IPS-18a (cell line): Measurements from ENCODE around the gene SPINK4.

ENCODE experiments used
- H3K27ac ChIP-seq: one replicate; pipeline ENCODE4 v1.5.1; 2013; ENCODE audit warnings: low read length
- H3K27me3 ChIP-seq: one replicate; pipeline ENCODE4 v1.6.1; 2013; ENCODE audit warnings: mild to moderate bottlenecking, low read length; ENCODE audit not compliant: control insufficient read depth, insufficient read depth
- H3K36me3 ChIP-seq: one replicate; pipeline ENCODE4 v1.6.1; 2013; ENCODE audit warnings: low read depth, low read length; ENCODE audit not compliant: control insufficient read depth
- H3K4me1 ChIP-seq: one replicate; pipeline ENCODE4 v1.6.1; 2013; ENCODE audit warnings: low read depth, low read length; ENCODE audit not compliant: control insufficient read depth
- H3K4me3 ChIP-seq: one replicate; pipeline ENCODE4 v1.5.1; 2013; ENCODE audit warnings: low read length
- H3K9ac ChIP-seq: one replicate; pipeline ENCODE4 v1.6.1; 2013; ENCODE audit warnings: mild to moderate bottlenecking, low read length, moderate library complexity
- H3K9me3 ChIP-seq: one replicate; pipeline ENCODE4 v1.6.1; 2013; ENCODE audit warnings: low read depth, low read length; ENCODE audit not compliant: control insufficient read depth

Gene SPINK4

GRCh38 chr9:33263131-33264002, 23.4 kb downstream of the SPINK4 start:
- Histone ChIP-seq H3K9me3 (no peaks in the 10 kb centered on the region), H3K27ac (no peak overlapping the region), H3K27me3 (no peaks in the 10 kb centered on the region), H3K36me3 (peaks cover 54% of the 10 kb centered on the region), H3K9ac (peak overlapping the region; percentile 71), H3K4me3 (peak overlapping the region; percentile 74), H3K4me1 (no peaks in the 10 kb centered on the region)

- Histone ChIP-seq H3K4me1 (no peaks in the 10 kb centered on the region), H3K4me3 (peak overlapping the region; percentile 74), H3K9ac (peak overlapping the region; percentile 71), H3K9me3 (no peaks in the 10 kb centered on the region), H3K27me3 (no peaks in the 10 kb centered on the region), H3K36me3 (peaks cover 47% of the 10 kb centered on the region), H3K27ac (no peak overlapping the region)
Observed at GRCh38 chr9:33264003-33264472, 24.1 kb downstream of the SPINK4 start.

GRCh38 chr9:33264473-33265177, 24.7 kb downstream of the SPINK4 start, which contains the start of the genes BAG1 and CHMP5:
BAG1 (minus strand) TSS chr9:33264708.
CHMP5 (plus strand) TSS chr9:33265049; CDS start chr9:33265079, 30 bp downstream.
- Histone ChIP-seq H3K9me3 (no peaks in the 10 kb centered on the region), H3K4me1 (no peaks in the 10 kb centered on the region), H3K27me3 (no peaks in the 10 kb centered on the region), H3K9ac (peak within 1 kb of the TSS; percentile 71), H3K27ac (no peak within 1 kb of the TSS), H3K4me3 (peak within 1 kb of the TSS; percentile 74), H3K36me3 (peaks cover 41% of the 10 kb centered on the region)

- Histone ChIP-seq H3K9ac (peak overlapping the region; percentile 55), H3K9me3 (no peaks in the 10 kb centered on the region), H3K4me1 (no peaks in the 10 kb centered on the region), H3K36me3 (peaks cover 40% of the 10 kb centered on the region), H3K27ac (no peak overlapping the region), H3K27me3 (no peaks in the 10 kb centered on the region), H3K4me3 (peak overlapping the region; percentile 74)
Observed at GRCh38 chr9:33265211-33265865, 25.4 kb downstream of the SPINK4 start.

GRCh38 chr9:33267151-33267767, 27.3 kb downstream of the SPINK4 start:
- Histone ChIP-seq H3K27ac (no peak overlapping the region), H3K4me3 (no peak overlapping the region), H3K36me3 (peaks cover 41% of the 10 kb centered on the region), H3K9ac (no peak overlapping the region), H3K27me3 (no peaks in the 10 kb centered on the region), H3K4me1 (no peaks in the 10 kb centered on the region), H3K9me3 (no peaks in the 10 kb centered on the region)

- no peak overlapping the region for H3K4me3 ChIP-seq
- no peaks in the 10 kb centered on the region for H3K4me1 ChIP-seq
- H3K9me3 ChIP-seq: no peaks in the 10 kb centered on the region
- H3K27ac ChIP-seq: no peak overlapping the region
- H3K9ac ChIP-seq: no peak overlapping the region
- peaks cover 47% of the 10 kb centered on the region for H3K36me3 ChIP-seq
- no peaks in the 10 kb centered on the region for H3K27me3 ChIP-seq
Observed at GRCh38 chr9:33270146-33270545, 30.2 kb downstream of the SPINK4 start.

- H3K27me3 ChIP-seq: no peaks in the 10 kb centered on the region
- H3K4me3 ChIP-seq: no peak overlapping the region
- no peaks in the 10 kb centered on the region for H3K4me1 ChIP-seq
- no peaks in the 10 kb centered on the region for H3K9me3 ChIP-seq
- H3K9ac ChIP-seq: no peak overlapping the region
- H3K27ac ChIP-seq: no peak overlapping the region
- H3K36me3 ChIP-seq: peaks cover 55% of the 10 kb centered on the region
Observed at GRCh38 chr9:33272061-33272460, 32.1 kb downstream of the SPINK4 start.

- Histone ChIP-seq H3K4me1 (no peaks in the 10 kb centered on the region), H3K36me3 (peaks cover 60% of the 10 kb centered on the region), H3K27me3 (no peaks in the 10 kb centered on the region)
Observed at GRCh38 chr9:33273266-33273971, 33.5 kb downstream of the SPINK4 start.

GRCh38 chr9:33273972-33274328, 34.0 kb downstream of the SPINK4 start:
- Histone ChIP-seq H3K9ac (no peak overlapping the region), H3K9me3 (no peaks in the 10 kb centered on the region), H3K27me3 (no peaks in the 10 kb centered on the region), H3K36me3 (peaks cover 61% of the 10 kb centered on the region), H3K27ac (no peak overlapping the region), H3K4me3 (no peak overlapping the region), H3K4me1 (no peaks in the 10 kb centered on the region)

More at GRCh38 chr9:33273266-33273971, 33.5 kb downstream of the SPINK4 start:
- Histone ChIP-seq H3K9ac (no peak overlapping the region), H3K4me3 (no peak overlapping the region), H3K27ac (no peak overlapping the region), H3K9me3 (no peaks in the 10 kb centered on the region)

- no peaks in the 10 kb centered on the region for H3K9me3 ChIP-seq
- H3K27ac ChIP-seq: no peak overlapping the region
- no peak overlapping the region for H3K4me3 ChIP-seq
- no peaks in the 10 kb centered on the region for H3K4me1 ChIP-seq
- peaks cover 50% of the 10 kb centered on the region for H3K36me3 ChIP-seq
- no peak overlapping the region for H3K9ac ChIP-seq
- H3K27me3 ChIP-seq: no peaks in the 10 kb centered on the region
Observed at GRCh38 chr9:33277484-33277883, 37.5 kb downstream of the SPINK4 start.
